IMR-90 (cell line): ENCODE data around the gene RAP1A. TPM values are rescaled to one million over a fixed set of nuclear protein-coding genes. Genes with fewer than 3 reads are reported as not detected.

Source experiments
- ATAC-seq: fragments of 200-7000 bp; cut with Tn5 transposase; 2 replicates; pipeline ENCODE4 v1.9.1; 2020; ENCODE audit warnings: low read depth, mild to moderate bottlenecking, moderate library complexity
- BruUV-seq: library from RNA; stranded (reverse); fragments of 400-500 nt; replicated peaks from 2 replicates; lab custom pipeline; 2021; lab: Mats Ljungman, UMichigan
- CTCF ChIA-PET: fragments of 300-600 bp; formaldehyde crosslinking; extraction: SDS; loops from one replicate; lab custom pipeline; 2021; ENCODE audit warnings: antibody characterized with exemption; lab: Yijun Ruan, JAX
- POLR2A ChIA-PET: fragments of 300-600 bp; sonication (Branson Sonifier 250); formaldehyde crosslinking; loops from one replicate; lab custom pipeline; 2022; ENCODE audit warnings: antibody characterized with exemption; ENCODE audit not compliant: unreplicated experiment; lab: Charles Lee
- DNase-seq: peaks from one replicate; pipeline ENCODE4 v3.0.0; 2013
- H2AFZ ChIP-seq: replicated peaks from 2 replicates; pipeline ENCODE3; 2013; ENCODE audit warnings: low read length, mild to moderate bottlenecking; ENCODE audit not compliant: poor library complexity
- H2AK5ac ChIP-seq: 2 replicates; pipeline ENCODE4 v1.6.1; 2013; ENCODE audit warnings: low read depth, low read length, inconsistent platforms
- H2AK9ac ChIP-seq: replicated peaks from 2 replicates; pipeline ENCODE3; 2013; ENCODE audit warnings: mild to moderate bottlenecking, low read depth, low read length, moderate library complexity; ENCODE audit not compliant: poor library complexity
- H2BK120ac ChIP-seq: 2 replicates; pipeline ENCODE4 v1.6.1; 2013; ENCODE audit warnings: low read depth, low read length, inconsistent platforms
- H2BK15ac ChIP-seq: 3 replicates; pipeline ENCODE4 v1.6.1; 2013; ENCODE audit warnings: low read depth, low read length, inconsistent platforms
- H2BK20ac ChIP-seq: 2 replicates; pipeline ENCODE4 v1.6.1; 2013; ENCODE audit warnings: low read depth, mild to moderate bottlenecking, inconsistent platforms, low read length, moderate library complexity
- H2BK5ac ChIP-seq: 2 replicates; pipeline ENCODE4 v1.6.1; 2013; ENCODE audit warnings: mild to moderate bottlenecking, low read depth, low read length, inconsistent platforms; ENCODE audit not compliant: poor library complexity, severe bottlenecking
- H3K14ac ChIP-seq: replicated peaks from 2 replicates; pipeline ENCODE4 v1.6.1; 2013; ENCODE audit warnings: low read depth, low read length, inconsistent platforms
- H3K18ac ChIP-seq: 2 replicates; pipeline ENCODE4 v1.6.1; 2013; ENCODE audit warnings: low read depth, low read length, control low read depth
- H3K23ac ChIP-seq: 2 replicates; pipeline ENCODE4 v1.6.1; 2013; ENCODE audit warnings: low read depth, low read length, inconsistent platforms
- H3K27ac ChIP-seq: 2 replicates; pipeline ENCODE4 v1.5.1; 2013; ENCODE audit warnings: mild to moderate bottlenecking, control low read depth, low read length; ENCODE audit not compliant: insufficient read depth
- H3K27me3 ChIP-seq: 2 replicates; pipeline ENCODE4 v1.6.1; 2013; ENCODE audit warnings: low read length; ENCODE audit not compliant: control insufficient read depth, insufficient read depth
- H3K36me3 ChIP-seq: 2 replicates; pipeline ENCODE4 v1.6.1; 2013; ENCODE audit warnings: low read length, mixed read lengths; ENCODE audit not compliant: control insufficient read depth, insufficient read depth
- H3K4ac ChIP-seq: 2 replicates; pipeline ENCODE4 v1.6.1; 2013; ENCODE audit warnings: low read depth, low read length, inconsistent platforms
- H3K4me1 ChIP-seq: 2 replicates; pipeline ENCODE4 v1.6.1; 2013; ENCODE audit warnings: low read length, mixed read lengths; ENCODE audit not compliant: control insufficient read depth, insufficient read depth
- H3K4me2 ChIP-seq: 2 replicates; pipeline ENCODE4 v1.6.1; 2013; ENCODE audit warnings: low read depth, mild to moderate bottlenecking, control low read depth, low read length, moderate library complexity
- H3K4me3 ChIP-seq: 2 replicates; pipeline ENCODE4 v1.5.1; 2013; ENCODE audit warnings: low read depth, mild to moderate bottlenecking, control low read depth, low read length, moderate library complexity; ENCODE audit not compliant: insufficient read depth
- H3K56ac ChIP-seq: 2 replicates; pipeline ENCODE4 v1.6.1; 2013; ENCODE audit warnings: low read length, inconsistent platforms; ENCODE audit not compliant: insufficient read depth; ENCODE audit errors: extremely low read depth
- H3K79me1 ChIP-seq, 2 experiments: 2 replicates each; pipeline ENCODE4 v1.6.1; 2013; ENCODE audit warnings: low read length in 2 of 2, inconsistent platforms in 1 of 2, low read depth in 1 of 2
- H3K9ac ChIP-seq: 2 replicates; pipeline ENCODE4 v1.6.1; 2013; ENCODE audit warnings: low read depth, low read length, control low read depth
- H3K9me1 ChIP-seq: 2 replicates; pipeline ENCODE4 v1.6.1; 2013; ENCODE audit warnings: low read length, inconsistent platforms; ENCODE audit not compliant: insufficient read depth
- H3K9me3 ChIP-seq: 2 replicates; pipeline ENCODE4 v1.6.1; 2013; ENCODE audit warnings: low read length; ENCODE audit not compliant: control insufficient read depth, insufficient read depth
- H4K20me1 ChIP-seq: 2 replicates; pipeline ENCODE4 v1.6.1; 2013; ENCODE audit warnings: low read length, inconsistent platforms; ENCODE audit not compliant: insufficient read depth
- H4K5ac ChIP-seq: 2 replicates; pipeline ENCODE4 v1.6.1; 2013; ENCODE audit warnings: mild to moderate bottlenecking, low read depth, low read length, control low read depth
- H4K8ac ChIP-seq, 2 experiments: 2 replicates each; pipeline ENCODE4 v1.6.1; 2013; ENCODE audit warnings: low read depth in 2 of 2, low read length in 2 of 2, control low read depth in 1 of 2, inconsistent platforms in 1 of 2
- H4K91ac ChIP-seq: 2 replicates; pipeline ENCODE4 v1.6.1; 2013; ENCODE audit warnings: low read depth, low read length, inconsistent platforms; ENCODE audit not compliant: insufficient read depth
- BHLHE40 ChIP-seq: fragments of 150-350 bp; IDR thresholded peaks from 2 replicates; pipeline ENCODE4 v1.6.1; 2016; ENCODE audit warnings: mild to moderate bottlenecking, low read depth, low read length
- CTCF ChIP-seq: conservative IDR thresholded peaks from 2 replicates; pipeline ENCODE4 v1.5.1; 2012; ENCODE audit warnings: mild to moderate bottlenecking, low read depth, low read length, improper control_type of control experiment
- MAZ ChIP-seq: IDR thresholded peaks from 2 replicates; pipeline ENCODE4 v1.6.1; 2012; ENCODE audit warnings: low read depth, mild to moderate bottlenecking, low read length, improper control_type of control experiment, moderate library complexity, borderline replicate concordance
- NFE2L2 ChIP-seq: fragments of 150-350 bp; IDR thresholded peaks from 2 replicates; pipeline ENCODE4 v1.6.1; 2016; ENCODE audit warnings: low read depth, mild to moderate bottlenecking, low read length
- RFX5 ChIP-seq: IDR thresholded peaks from 2 replicates; pipeline ENCODE4 v1.8.0; 2012; ENCODE audit warnings: low read depth, mild to moderate bottlenecking, low read length, moderate library complexity
- SMC3 ChIP-seq: fragments of 150-350 bp; IDR thresholded peaks from 2 replicates; pipeline ENCODE4 v1.6.1; 2016; ENCODE audit warnings: low read depth, mild to moderate bottlenecking, antibody characterized with exemption, low read length, moderate library complexity
- WGBS, 2 experiments: methylation state at CpG; one replicate each; pipeline versions ENCODE4 v1.1.5 to v1.1.7; 2013; ENCODE audit warnings: missing lambda C conversion rate in 2 of 2; ENCODE audit not compliant: insufficient read length in 1 of 2; ENCODE audit errors: extremely low coverage in 2 of 2; 5-methylcytosine and 5-hydroxymethylcytosine counted together
- dilution Hi-C: fragments of 300-500 bp; cut with HindIII; formaldehyde crosslinking; loops from one replicate; pipeline ENCODE4 v1.14.3; 2018; ENCODE audit warnings: low sequenced_read_pairs; ENCODE audit not compliant: unreplicated experiment
- in situ Hi-C: fragments of 300-500 bp; cut with MboI; formaldehyde crosslinking; loops from 3 replicates; pipeline ENCODE4 v1.14.3; 2019; ENCODE audit warnings: low sequenced_read_pairs, inconsistent platforms, mixed read lengths
- intact Hi-C: fragments of 100-400 bp; cut with micrococcal nuclease; formaldehyde crosslinking; loops from 2 replicates; pipeline ENCODE4 v1.10.0; 2022
- polyA plus RNA-seq, 3 experiments: library from polyadenylated mRNA; depleted of rRNA; stranded (reverse); fragments of >200 nt; gene quantifications; 2 replicates each; pipeline ENCODE4 v1.2.3, GENCODE V29; 2012; ENCODE audit warnings: low replicate concordance in 1 of 3
- total RNA-seq: library from RNA; depleted of rRNA; stranded (reverse); fragments of >200 nt; gene quantifications from 2 replicates; pipeline ENCODE4 v1.2.3, GENCODE V29; 2012
- TF ChIP-seq, protein P1 (sequence below): fragments of 150-350 bp; IDR thresholded peaks from 2 replicates; pipeline ENCODE4 v1.6.1; 2016; ENCODE audit warnings: low read depth, mild to moderate bottlenecking, low read length, moderate library complexity, borderline replicate concordance

RAP1A gene
- total and polyA plus RNA-seq, 2 of the 4 experiments (the other 2 are of a cell fraction): 18.1 to 43.6 TPM

- TF ChIP-seq MAZ: no peak
- no peak for TF ChIP-seq BHLHE40
- TF ChIP-seq NFE2L2: no peak
- TF ChIP-seq, protein P1, sequence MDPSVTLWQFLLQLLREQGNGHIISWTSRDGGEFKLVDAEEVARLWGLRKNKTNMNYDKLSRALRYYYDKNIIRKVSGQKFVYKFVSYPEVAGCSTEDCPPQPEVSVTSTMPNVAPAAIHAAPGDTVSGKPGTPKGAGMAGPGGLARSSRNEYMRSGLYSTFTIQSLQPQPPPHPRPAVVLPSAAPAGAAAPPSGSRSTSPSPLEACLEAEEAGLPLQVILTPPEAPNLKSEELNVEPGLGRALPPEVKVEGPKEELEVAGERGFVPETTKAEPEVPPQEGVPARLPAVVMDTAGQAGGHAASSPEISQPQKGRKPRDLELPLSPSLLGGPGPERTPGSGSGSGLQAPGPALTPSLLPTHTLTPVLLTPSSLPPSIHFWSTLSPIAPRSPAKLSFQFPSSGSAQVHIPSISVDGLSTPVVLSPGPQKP: no peak
Measured at GRCh38 chr1:111756124-111756513, 136.5 kb downstream of the RAP1A start (continued).

- dilution Hi-C loops: loop anchor here (25.0 kb wide), 1 partner anchor 296 kb away; the partner anchor contains the start of gene C1orf162
- H3K18ac ChIP-seq: no peak overlapping the region
- POLR2A ChIA-PET: no interaction called here
- H4K8ac ChIP-seq: no peak overlapping the region
- H3K27ac ChIP-seq: no peak overlapping the region
- H3K4me1 ChIP-seq: peaks cover 8% of the 10 kb centered on the region
- no peak overlapping the region for H4K91ac ChIP-seq
- no peak overlapping the region for H2BK20ac ChIP-seq
- H3K4ac ChIP-seq: no peak overlapping the region
- H2BK5ac ChIP-seq: no peak overlapping the region
- intact Hi-C loops: loop anchor here (5.0 kb wide), 1 partner anchor 531 kb away; the partner anchor contains the start of gene CHI3L2
- no peak overlapping the region for H3K56ac ChIP-seq
- no peak overlapping the region for H3K23ac ChIP-seq
- no peaks in the 10 kb centered on the region for H3K27me3 ChIP-seq
- no CpG with 5 or more reads among the region's 2 CpGs for WGBS, 2 experiments
- H2BK120ac ChIP-seq: no peak overlapping the region
- no peak overlapping the region for H2BK15ac ChIP-seq
- TF ChIP-seq RFX5 (no peak), BHLHE40 (no peak), MAZ (no peak), CTCF (peak; percentile 29; the same call in 1 of the 2 replicates), SMC3 (peak; percentile 30; the same call in 1 of the 2 replicates)
- H2AK5ac ChIP-seq: no peak overlapping the region
- peaks cover 4% of the 10 kb centered on the region; the same call in 1 of the 2 replicates for H3K9me1 ChIP-seq
- in situ Hi-C loops: no loop called here
- H3K79me1 ChIP-seq: peaks cover 16 to 33% of the 10 kb centered on the region in 2 experiments
- H2AFZ ChIP-seq: no peak overlapping the region
- DNase-seq (no peak), ATAC-seq (no peak)
- no peaks in the 10 kb centered on the region for H4K20me1 ChIP-seq
- CTCF ChIA-PET: no interaction called here
- no TSS peak for BruUV-seq
- no peak overlapping the region for H3K9ac ChIP-seq
- peaks cover 5% of the 10 kb centered on the region for H3K36me3 ChIP-seq
- H3K4me2 ChIP-seq: no peak overlapping the region
- H3K14ac ChIP-seq: no peak overlapping the region
- no peak overlapping the region for H2AK9ac ChIP-seq
- no peaks in the 10 kb centered on the region for H3K9me3 ChIP-seq
- no peak overlapping the region for H3K4me3 ChIP-seq
- no peak overlapping the region for H4K5ac ChIP-seq
Measured at GRCh38 chr1:111758373-111758772, 138.8 kb downstream of the RAP1A start.
